ENCODE measurements around the gene ADGRL3. TPM values are rescaled to one million over a fixed set of nuclear protein-coding genes. Genes with fewer than 3 reads are reported as not detected.
"Not testable (repeated sequence)": the region's sequence is repeated elsewhere in the genome, so short reads cannot be mapped to it uniquely, and the experiment has no call there.

ADGRL3 gene
- total RNA-seq, 1 donor from 2014 or later = 34.5 TPM

- Mint-ChIP-seq H3K4me3 (no peak overlapping the region), H3K9me3 (peaks cover 4% of the 10 kb centered on the region), H3K27me3 (ENCODE audit: low read depth) (no peaks in the 10 kb centered on the region), H3K27ac (ENCODE audit: unreplicated experiment) (no peak overlapping the region), H3K4me1 (no peaks in the 10 kb centered on the region), H3K36me3 (ENCODE audit: low read depth) (peaks cover 2% of the 10 kb centered on the region)
- TF ChIP-seq CTCF (conservative IDR thresholded peaks at IDR 0.05) = no peak
- DNase-seq (ENCODE audit: low read depth, low spot score) = no peak
Measured at GRCh38 chr4:61838072-61838471, 637.9 kb downstream of the ADGRL3 start.

GRCh38 chr4:61841714-61842113 lies 641.6 kb downstream of the ADGRL3 start:
- peaks cover 2% of the 10 kb centered on the region for H3K9me3 Mint-ChIP-seq
- H3K36me3 Mint-ChIP-seq (ENCODE audit: low read depth) = peaks cover 2% of the 10 kb centered on the region
- no peak overlapping the region for H3K4me3 Mint-ChIP-seq
- no peaks in the 10 kb centered on the region for H3K27me3 Mint-ChIP-seq (ENCODE audit: low read depth)
- DNase-seq (ENCODE audit: low read depth, low spot score) = no peak
- no peak overlapping the region for H3K27ac Mint-ChIP-seq (ENCODE audit: unreplicated experiment)
- H3K4me1 Mint-ChIP-seq = no peaks in the 10 kb centered on the region
- no peak for TF ChIP-seq CTCF (conservative IDR thresholded peaks at IDR 0.05)

- TF ChIP-seq CTCF (conservative IDR thresholded peaks at IDR 0.05) = no peak
- no peak overlapping the region for H3K4me3 Mint-ChIP-seq
- H3K4me1 Mint-ChIP-seq = peaks cover 3% of the 10 kb centered on the region
- H3K27me3 Mint-ChIP-seq (ENCODE audit: low read depth) = no peaks in the 10 kb centered on the region
- H3K36me3 Mint-ChIP-seq (ENCODE audit: low read depth) = peaks cover 5% of the 10 kb centered on the region
- no peak for DNase-seq (ENCODE audit: low read depth, low spot score)
- H3K27ac Mint-ChIP-seq (ENCODE audit: unreplicated experiment) = no peak overlapping the region
- peaks cover 5% of the 10 kb centered on the region for H3K9me3 Mint-ChIP-seq
Measured at GRCh38 chr4:61851126-61851525, 651.0 kb downstream of the ADGRL3 start.

GRCh38 chr4:61852105-61852504 lies 652.0 kb downstream of the ADGRL3 start:
- DNase-seq (ENCODE audit: low read depth, low spot score); H3K9me3 Mint-ChIP-seq; H3K36me3 Mint-ChIP-seq (ENCODE audit: low read depth); H3K4me3 Mint-ChIP-seq; H3K27me3 Mint-ChIP-seq (ENCODE audit: low read depth); H3K4me1 Mint-ChIP-seq; H3K27ac Mint-ChIP-seq (ENCODE audit: unreplicated experiment): not testable (repeated sequence)

GRCh38 chr4:61853041-61853440 lies 652.9 kb downstream of the ADGRL3 start:
- DNase-seq (ENCODE audit: low read depth, low spot score) = no peak
- Mint-ChIP-seq H3K27me3 (ENCODE audit: low read depth) (no peaks in the 10 kb centered on the region), H3K27ac (ENCODE audit: unreplicated experiment) (peak overlapping the region; percentile 81), H3K4me3 (no peak overlapping the region), H3K4me1 (peaks cover 3% of the 10 kb centered on the region), H3K36me3 (ENCODE audit: low read depth) (peaks cover 5% of the 10 kb centered on the region), H3K9me3 (peaks cover 10% of the 10 kb centered on the region)
- TF ChIP-seq CTCF (conservative IDR thresholded peaks at IDR 0.05) = no peak

- Mint-ChIP-seq H3K36me3 (ENCODE audit: low read depth) (peaks cover 7% of the 10 kb centered on the region), H3K27ac (ENCODE audit: unreplicated experiment) (no peak overlapping the region), H3K4me3 (no peak overlapping the region), H3K9me3 (peaks cover 12% of the 10 kb centered on the region), H3K4me1 (no peaks in the 10 kb centered on the region), H3K27me3 (ENCODE audit: low read depth) (no peaks in the 10 kb centered on the region)
- DNase-seq (ENCODE audit: low read depth, low spot score) = no peak
- TF ChIP-seq CTCF (conservative IDR thresholded peaks at IDR 0.05) = no peak
Measured at GRCh38 chr4:61860376-61860775, 660.2 kb downstream of the ADGRL3 start.
